Effector CD4-positive, alpha-beta T cell (primary cell): ENCODE results near the gene TAOK2.
A peak's percentile ranks its signal among the peaks of the same experiment; 100 is the strongest.

Source experiments
- DNase-seq: peaks from one replicate; pipeline ENCODE4 v3.0.0-alpha.2; 2020

TAOK2 gene

GRCh38 chr16:29988346-29989075, 14.8 kb downstream of the TAOK2 start:
- no peak for DNase-seq

- DNase-seq = no peak
These were observed 15.6 kb downstream of the TAOK2 start for GRCh38 chr16:29989111-29989858.

GRCh38 chr16:29990034-29990433, 16.4 kb downstream of the TAOK2 start:
- no peak for DNase-seq

GRCh38 chr16:29990883-29991570, 17.4 kb downstream of the TAOK2 start:
- DNase-seq = no peak

- DNase-seq = no peak
These were observed 17.9 kb downstream of the TAOK2 start for GRCh38 chr16:29991571-29991904.

- no peak for DNase-seq
These were observed 18.8 kb downstream of the TAOK2 start for GRCh38 chr16:29992344-29992967.

GRCh38 chr16:29993191-29993902, 19.7 kb downstream of the TAOK2 start:
- no peak for DNase-seq

- no peak for DNase-seq
These were observed 20.4 kb downstream of the TAOK2 start for GRCh38 chr16:29993903-29994599.

GRCh38 chr16:29994600-29995323, 21.1 kb downstream of the TAOK2 start:
- DNase-seq = no peak

- peak; percentile 84 for DNase-seq
These were observed 21.7 kb downstream of the TAOK2 start, which contains the start of gene HIRIP3 for GRCh38 chr16:29995324-29995910. Gene HIRIP3, minus strand, starts transcription at chr16:29995617. Its CDS starts 12 bp downstream, at chr16:29995605.

GRCh38 chr16:29995911-29996765, 22.5 kb downstream of the TAOK2 start, which contains the start of gene INO80E:
Gene INO80E, plus strand, starts transcription at chr16:29996241. Its CDS starts 70 bp downstream, at chr16:29996311.
- DNase-seq = peak; percentile 100

- no peak for DNase-seq
These were observed 23.1 kb downstream of the TAOK2 start for GRCh38 chr16:29996766-29997250.

GRCh38 chr16:29999605-30000004, 25.9 kb downstream of the TAOK2 start:
- DNase-seq = no peak

- DNase-seq = no peak
These were observed 27.3 kb downstream of the TAOK2 start for GRCh38 chr16:30000735-30001631.

GRCh38 chr16:30002614-30003346, 29.1 kb downstream of the TAOK2 start:
- no peak for DNase-seq

GRCh38 chr16:30003670-30004423, 30.2 kb downstream of the TAOK2 start:
- DNase-seq = no peak

- DNase-seq = no peak
These were observed 30.7 kb downstream of the TAOK2 start for GRCh38 chr16:30004424-30004776.
